GM21381 (cell line): ENCODE data around the gene FAM3B.

Experiments
- ATAC-seq: cut with Tn5 transposase; IDR thresholded peaks from one replicate; pipeline ENCODE4 v1.9.1; 2021; ENCODE audit warnings: mild to moderate bottlenecking, moderate library complexity; ENCODE audit not compliant: unreplicated experiment

The FAM3B gene

GRCh38 chr21:41317458-41317857 lies 857 bp downstream of the FAM3B start:
- no peak for ATAC-seq

DNA sequence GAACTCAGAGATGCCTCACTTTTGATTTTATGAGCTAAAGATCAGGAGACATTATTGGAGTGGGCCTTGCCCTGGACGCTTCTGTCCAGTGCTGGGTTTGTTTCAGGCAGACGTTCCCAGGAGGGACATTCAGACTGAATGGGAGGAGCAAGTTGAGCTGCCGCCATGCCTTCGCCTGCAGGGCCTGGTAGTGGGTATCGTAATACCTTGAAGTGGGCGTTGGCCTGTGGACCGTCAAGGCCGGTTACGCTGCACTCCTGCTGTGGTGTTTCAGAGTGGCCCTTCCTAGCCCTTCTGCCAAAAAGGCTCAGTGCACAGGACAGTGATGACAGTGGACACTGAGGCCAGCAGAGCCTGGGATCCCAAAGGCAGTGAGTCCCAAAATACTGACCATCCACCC lies 1.6 kb downstream of the FAM3B start:
- no peak for ATAC-seq

DNA sequence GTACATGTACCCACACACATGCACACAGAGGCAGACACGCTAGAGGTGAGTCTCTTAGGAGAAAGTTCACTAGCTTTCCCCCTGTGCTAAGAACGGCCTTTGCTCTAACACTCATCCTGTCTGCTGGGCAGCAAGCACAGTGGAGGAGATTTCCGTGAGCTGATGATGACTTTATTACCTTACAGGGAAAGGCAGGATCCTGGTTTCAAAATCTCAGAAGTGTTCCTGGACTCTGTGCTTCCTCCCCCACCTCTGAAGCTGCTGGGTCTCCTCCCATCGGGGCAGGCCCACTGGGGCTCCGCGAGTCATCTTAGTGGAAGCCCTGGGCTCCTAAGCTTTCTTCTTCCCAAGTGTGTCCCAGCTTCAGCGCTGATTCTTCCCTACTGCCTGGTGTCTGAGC lies 2.7 kb downstream of the FAM3B start:
- no peak for ATAC-seq

DNA sequence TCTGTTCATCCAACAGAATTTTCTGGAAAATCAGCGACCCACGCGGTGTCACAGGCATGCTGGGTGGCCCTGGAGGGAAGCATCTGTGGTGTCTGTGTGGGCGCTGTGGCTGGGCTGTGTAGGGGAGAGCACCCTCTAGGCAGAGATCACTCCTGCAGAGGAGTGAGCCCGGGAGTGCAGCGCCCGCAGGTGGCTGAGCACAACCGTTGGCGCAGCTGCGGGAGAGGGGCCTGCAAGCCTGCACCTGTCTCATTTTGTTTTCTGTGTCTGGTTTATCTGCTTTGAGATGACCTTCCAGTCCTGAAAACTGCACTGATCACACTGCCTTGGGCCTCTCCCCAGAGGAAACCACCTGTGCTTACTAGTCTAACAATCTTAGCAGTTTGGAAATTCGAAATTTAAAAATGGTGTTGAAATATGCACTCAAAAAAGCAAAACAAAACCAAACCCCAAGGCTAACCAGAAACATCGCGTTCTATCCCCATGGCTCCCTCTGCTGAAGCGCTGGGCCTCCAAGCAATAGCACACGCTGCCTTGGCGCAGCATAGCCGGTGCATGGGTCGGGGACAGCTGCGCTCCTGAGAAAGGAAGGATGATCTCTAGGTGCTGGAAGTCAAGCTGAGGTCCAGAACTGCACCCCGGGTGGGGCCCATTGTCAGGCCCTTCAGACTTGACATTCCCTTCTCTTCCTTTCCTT lies 4.8 kb downstream of the FAM3B start:
- ATAC-seq: no peak

- no peak for ATAC-seq
Measured at GRCh38 chr21:41321908-41322495, 5.4 kb downstream of the FAM3B start.

GRCh38 chr21:41322496-41323382 lies 6.1 kb downstream of the FAM3B start:
- ATAC-seq: no peak

GRCh38 chr21:41325138-41325912 lies 8.7 kb downstream of the FAM3B start:
- no peak for ATAC-seq

GRCh38 chr21:41326414-41327080 lies 9.9 kb downstream of the FAM3B start:
- no peak for ATAC-seq

GRCh38 chr21:41327753-41328152 lies 11.2 kb downstream of the FAM3B start:
- no peak for ATAC-seq

DNA sequence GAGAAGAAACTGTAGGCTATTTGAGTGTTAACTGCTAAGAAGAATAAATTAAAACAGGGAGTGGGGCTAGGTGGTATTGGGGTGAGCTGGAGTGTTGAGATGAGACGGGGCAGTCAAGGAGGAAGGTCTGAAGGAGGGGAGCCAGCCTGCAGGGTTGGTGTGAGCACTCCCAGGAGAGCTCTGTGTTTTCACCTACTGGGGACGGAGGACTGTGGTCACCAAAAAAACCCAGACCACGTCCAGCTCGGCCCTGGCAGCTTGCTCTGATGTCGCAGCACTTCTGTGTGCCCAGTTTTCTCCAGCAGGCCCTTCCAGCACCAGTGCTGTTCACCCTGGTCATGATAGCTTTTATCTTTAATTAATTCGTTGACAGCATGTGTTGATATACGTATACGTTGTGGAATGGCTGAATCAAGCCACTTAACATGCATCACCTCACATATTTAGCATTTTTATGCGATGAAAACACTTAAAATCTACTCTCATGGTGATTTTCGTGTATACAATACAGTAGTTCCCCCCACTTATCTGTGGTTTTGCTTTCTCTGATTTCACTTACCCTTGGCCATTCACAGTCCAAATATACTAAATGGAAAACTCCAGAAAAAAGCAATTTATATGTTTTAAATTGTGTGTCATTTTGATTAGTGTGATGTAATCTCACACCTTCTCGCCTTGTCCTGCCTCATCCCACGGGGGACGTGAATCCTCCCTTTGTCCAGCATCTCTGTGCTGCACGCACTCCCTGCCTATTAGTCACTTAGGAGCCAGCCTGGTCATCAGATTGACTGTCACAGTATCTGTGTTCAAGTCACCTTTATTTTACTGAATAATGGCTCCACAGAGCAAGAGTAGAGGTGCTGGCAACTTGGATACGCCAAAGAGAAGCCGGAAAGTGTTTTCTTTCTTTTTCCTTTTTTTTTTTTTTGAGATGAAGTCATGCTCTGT lies 12.3 kb downstream of the FAM3B start:
- no peak for ATAC-seq

- no peak for ATAC-seq
Measured at GRCh38 chr21:41333752-41334151, 17.2 kb downstream of the FAM3B start.

DNA sequence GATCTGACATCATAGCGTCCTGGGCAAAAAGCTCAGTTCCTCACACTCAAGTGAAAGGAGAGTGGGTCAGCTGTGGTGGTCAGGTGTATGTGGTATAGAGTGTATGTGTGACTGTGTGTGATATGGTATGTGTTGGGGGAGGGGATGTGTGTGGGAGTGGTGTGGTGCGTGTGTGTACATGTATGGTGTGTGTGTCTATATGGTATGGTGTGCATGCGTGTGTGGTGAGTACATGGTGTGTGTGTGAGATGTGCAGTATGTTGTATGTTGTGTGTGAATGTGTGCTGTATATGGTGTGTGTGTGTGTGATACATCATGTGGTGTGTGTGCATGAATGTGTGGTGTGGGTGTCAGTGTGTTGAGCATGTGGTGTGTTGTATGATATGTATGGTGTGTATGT lies 20.9 kb downstream of the FAM3B start:
- ATAC-seq: no peak

- ATAC-seq: no peak
Measured at GRCh38 chr21:41338455-41338854, 21.9 kb downstream of the FAM3B start.

DNA sequence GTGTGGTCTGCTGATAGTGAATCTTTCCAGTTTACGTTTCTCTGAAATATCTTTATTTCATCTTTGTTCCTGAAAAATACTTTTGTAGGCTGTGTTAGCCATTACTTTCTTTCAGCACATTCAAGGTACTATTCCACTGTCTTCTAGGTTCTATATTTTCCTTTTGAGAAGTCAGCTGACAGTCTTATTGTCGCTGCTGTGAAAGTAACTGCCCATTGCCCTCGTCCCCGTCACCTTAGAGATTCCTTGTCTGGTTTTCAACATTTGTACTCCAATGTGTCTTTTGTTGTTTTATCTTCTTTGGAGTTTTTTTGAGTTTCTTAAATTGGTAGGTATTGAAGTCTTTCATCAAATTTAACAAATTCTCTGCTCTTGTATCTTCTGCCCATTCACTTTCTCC lies 25.4 kb downstream of the FAM3B start:
- no peak for ATAC-seq

GRCh38 chr21:41344146-41344545 lies 27.5 kb downstream of the FAM3B start:
- ATAC-seq: no peak

- ATAC-seq: no peak
Measured at GRCh38 chr21:41345356-41345755, 28.8 kb downstream of the FAM3B start.

DNA sequence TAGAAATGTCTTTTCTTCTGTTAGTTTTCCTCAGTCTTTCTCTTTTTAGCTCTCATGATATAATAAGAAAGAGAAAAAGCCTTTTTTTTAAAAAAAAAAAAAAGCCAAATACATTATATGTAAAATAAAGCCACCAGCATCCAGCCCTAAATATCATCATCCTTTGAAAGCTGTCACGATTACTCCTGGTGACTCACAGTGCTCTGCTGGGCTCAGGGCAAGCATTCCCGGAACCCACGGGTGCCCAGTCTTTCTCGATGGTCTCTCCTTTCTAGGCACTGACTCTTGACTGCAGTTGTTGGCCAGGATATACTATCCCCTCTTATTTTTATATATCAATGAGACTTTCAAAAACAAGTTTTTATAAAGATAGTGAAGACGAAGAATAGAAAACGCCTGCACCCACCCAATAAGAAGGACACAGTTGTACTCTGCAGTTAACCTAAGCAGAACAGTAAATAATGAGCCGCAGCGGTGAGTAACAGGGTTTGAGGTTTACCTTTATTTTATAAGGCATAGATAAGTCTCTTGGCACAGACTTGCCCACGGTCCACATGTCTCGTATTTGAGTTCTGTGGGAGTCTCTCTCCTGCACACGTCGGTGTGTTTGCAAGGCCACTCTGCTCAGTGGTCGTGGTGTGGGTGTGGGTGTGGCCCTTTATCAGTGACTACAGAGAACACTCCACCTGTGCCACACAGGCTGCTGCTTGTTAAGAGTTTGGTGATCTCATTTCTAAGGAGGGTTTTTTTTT lies 29.5 kb downstream of the FAM3B start:
- no peak for ATAC-seq

- no peak for ATAC-seq
Measured at GRCh38 chr21:41346758-41347157, 30.2 kb downstream of the FAM3B start.

DNA sequence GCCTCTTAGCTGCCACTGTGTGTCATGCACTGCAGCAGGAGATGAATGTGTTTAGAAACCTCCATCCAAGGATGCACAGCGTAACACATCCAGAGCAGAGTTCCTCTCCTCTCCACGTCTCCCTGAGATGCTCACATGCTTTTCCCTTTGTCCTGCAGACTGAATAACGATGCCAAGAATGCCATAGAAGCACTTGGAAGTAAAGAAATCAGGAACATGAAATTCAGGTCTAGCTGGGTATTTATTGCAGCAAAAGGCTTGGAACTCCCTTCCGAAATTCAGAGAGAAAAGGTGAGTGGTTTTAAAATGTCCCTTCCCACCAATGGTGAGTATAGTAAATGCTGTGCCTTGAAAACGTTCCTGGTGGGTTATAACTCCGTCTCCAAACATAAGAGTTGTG lies 31.8 kb downstream of the FAM3B start:
- no peak for ATAC-seq
